Neural cell (in vitro differentiated cells): ENCODE results near the gene ALDH1L1.

Experiments
- CTCF ChIP-seq: fragments of 450-650 bp; IDR thresholded peaks from 2 replicates; pipeline ENCODE4 v1.5.1; 2014; ENCODE audit warnings: antibody characterized with exemption, mild to moderate bottlenecking, moderate library complexity; ENCODE audit not compliant: poor library complexity, severe bottlenecking
- EP300 ChIP-seq: fragments of 450-650 bp; conservative IDR thresholded peaks from 2 replicates; pipeline ENCODE4 v1.6.1; 2014; ENCODE audit warnings: antibody characterized with exemption, mild to moderate bottlenecking, moderate library complexity; ENCODE audit not compliant: poor library complexity, severe bottlenecking
- EZH2 ChIP-seq: fragments of 200-600, 300-800 bp; shearing (Covaris generic), sonication (generic); IDR thresholded peaks from 2 replicates; pipeline ENCODE4 v1.6.1; 2014; ENCODE audit warnings: antibody characterized with exemption, low read length, borderline replicate concordance, mild to moderate bottlenecking; ENCODE audit not compliant: insufficient read depth, poor library complexity, severe bottlenecking
- POLR2AphosphoS5 ChIP-seq: IDR thresholded peaks from 2 replicates; pipeline ENCODE4 v1.6.1; 2012
- REST ChIP-seq: IDR thresholded peaks from 2 replicates; pipeline ENCODE4 v1.6.1; 2012; ENCODE audit warnings: borderline replicate concordance
- TAF1 ChIP-seq: IDR thresholded peaks from 2 replicates; pipeline ENCODE4 v1.6.1; 2012; ENCODE audit warnings: low read depth

GRCh38 chr3:126128504-126129397 lies 51.6 kb downstream of the ALDH1L1 start:
- TF ChIP-seq EZH2: no peak
- no peak for TF ChIP-seq EP300
- no peak for TF ChIP-seq CTCF
- TF ChIP-seq REST: no peak
- no peak for TF ChIP-seq POLR2AphosphoS5
- no peak for TF ChIP-seq TAF1
